CD14-positive monocyte (primary cell): ENCODE results near the gene UBXN7. TPM values are rescaled to one million over a fixed set of nuclear protein-coding genes. Genes with fewer than 3 reads are reported as not detected.

ENCODE experiments used
- DNase-seq, 3 donors: peaks; one replicate each; pipeline ENCODE4 v3.0.0-alpha.2; 2011 to 2022
- H2AFZ ChIP-seq: 2 replicates; pipeline ENCODE4 v1.6.0; 2012; ENCODE audit warnings: mild to moderate bottlenecking, low read depth, low read length, inconsistent platforms; ENCODE audit not compliant: insufficient read depth, poor library complexity, severe bottlenecking
- H3K27ac ChIP-seq, 2 donors: 1 replicate in 1 of 2; 2 replicates in 1 of 2; pipeline ENCODE4 v1.5.1; 2012 to 2013; ENCODE audit warnings: low read length in 2 of 2, control low read depth in 1 of 2, inconsistent platforms in 1 of 2, low read depth in 1 of 2, mild to moderate bottlenecking in 1 of 2
- H3K27me3 ChIP-seq, 2 donors: one replicate each; pipeline versions ENCODE4 v1.6.0 to v1.6.1; 2011 to 2013; ENCODE audit warnings: low read length in 2 of 2; ENCODE audit not compliant: control insufficient read depth in 2 of 2, insufficient read depth in 2 of 2
- H3K36me3 ChIP-seq, 2 donors: replicated peaks in 1 of 2; 1 replicate in 1 of 2; 2 replicates in 1 of 2; pipeline versions ENCODE4 v1.5.1 to v1.6.1; 2012 to 2013; ENCODE audit warnings: low read length in 2 of 2, control low read depth in 1 of 2, inconsistent platforms in 1 of 2, mild to moderate bottlenecking in 1 of 2; ENCODE audit not compliant: insufficient read depth in 2 of 2, control insufficient read depth in 1 of 2
- H3K4me1 ChIP-seq, 2 donors: 1 replicate in 1 of 2; 2 replicates in 1 of 2; pipeline versions ENCODE4 v1.5.1 to v1.6.1; 2012 to 2013; ENCODE audit warnings: low read length in 2 of 2, control low read depth in 1 of 2, inconsistent platforms in 1 of 2, mild to moderate bottlenecking in 1 of 2, moderate library complexity in 1 of 2; ENCODE audit not compliant: insufficient read depth in 2 of 2, control insufficient read depth in 1 of 2
- H3K4me2 ChIP-seq: replicated peaks from 2 replicates; pipeline ENCODE3; 2012; ENCODE audit warnings: low read length, moderate library complexity, mild to moderate bottlenecking; ENCODE audit not compliant: poor library complexity, severe bottlenecking; ENCODE audit errors: extremely low read depth
- H3K4me3 ChIP-seq, 3 experiments: fragments of 200-600 bp in 1 of 3; sonication (generic) in 1 of 3; replicated peaks in 1 of 3; 1 replicate in 2 of 3; 2 replicates in 1 of 3; pipeline ENCODE4 v1.5.1; 2011 to 2013; ENCODE audit warnings: low read length in 3 of 3, mild to moderate bottlenecking in 3 of 3, control low read depth in 2 of 3, low read depth in 2 of 3, inconsistent platforms in 1 of 3, moderate library complexity in 1 of 3
- H3K79me2 ChIP-seq: 2 replicates; pipeline ENCODE4 v1.6.0; 2012; ENCODE audit warnings: mild to moderate bottlenecking, control low read depth, inconsistent platforms, low read length, moderate library complexity; ENCODE audit not compliant: insufficient read depth
- H3K9ac ChIP-seq: 2 replicates; pipeline ENCODE4 v1.6.0; 2017; ENCODE audit warnings: low read length, mild to moderate bottlenecking; ENCODE audit not compliant: insufficient read depth, poor library complexity, severe bottlenecking
- H3K9me3 ChIP-seq, 2 donors: replicated peaks in 1 of 2; 1 replicate in 1 of 2; 2 replicates in 1 of 2; pipeline versions ENCODE4 v1.5.1 to v1.6.1; 2012 to 2013; ENCODE audit warnings: low read length in 2 of 2, control low read depth in 1 of 2; ENCODE audit not compliant: control insufficient read depth in 1 of 2, insufficient read depth in 1 of 2
- H4K20me1 ChIP-seq: 2 replicates; pipeline ENCODE4 v1.6.0; 2012; ENCODE audit warnings: mild to moderate bottlenecking, low read length, control low read depth, moderate library complexity; ENCODE audit not compliant: insufficient read depth
- H3K27ac Mint-ChIP-seq, 7 donors: one replicate each; pipeline ENCODE4 v1.8.0; 2020; ENCODE audit warnings: mild to moderate bottlenecking in 7 of 7, mixed read lengths in 7 of 7, moderate library complexity in 6 of 7, inconsistent platforms in 2 of 7
- H3K27me3 Mint-ChIP-seq, 3 donors: one replicate each; pipeline ENCODE4 v1.8.0; 2021 to 2022; ENCODE audit warnings: low read depth in 3 of 3, mild to moderate bottlenecking in 3 of 3, mixed read lengths in 3 of 3, moderate library complexity in 3 of 3, inconsistent platforms in 1 of 3
- H3K36me3 Mint-ChIP-seq, 2 donors: one replicate each; pipeline ENCODE4 v1.8.0; 2020; ENCODE audit warnings: mixed read lengths in 2 of 2, inconsistent platforms in 1 of 2, mild to moderate bottlenecking in 1 of 2
- H3K4me1 Mint-ChIP-seq: one replicate; pipeline ENCODE4 v1.8.0; 2020; ENCODE audit warnings: mild to moderate bottlenecking, mixed read lengths
- H3K4me3 Mint-ChIP-seq, 2 donors: one replicate each; pipeline ENCODE4 v1.8.0; 2020; ENCODE audit warnings: mild to moderate bottlenecking in 2 of 2, mixed read lengths in 2 of 2, moderate library complexity in 1 of 2
- H3K9me3 Mint-ChIP-seq, 7 donors: one replicate each; pipeline ENCODE4 v1.8.0; 2020 to 2022; ENCODE audit warnings: mixed read lengths in 7 of 7, mild to moderate bottlenecking in 6 of 7, moderate library complexity in 6 of 7, inconsistent platforms in 2 of 7
- WGBS: methylation state at CpG from one replicate; pipeline ENCODE4 v1.1.5; 2013; ENCODE audit warnings: missing lambda C conversion rate; ENCODE audit not compliant: insufficient coverage; 5-methylcytosine and 5-hydroxymethylcytosine counted together
- intact Hi-C, 2 donors: fragments of 100-400 bp; cut with micrococcal nuclease; formaldehyde crosslinking; loops; one replicate each; pipeline versions ENCODE4 v1.15.0 to v1.15.1; 2023
- polyA plus RNA-seq, 3 donors: library from polyadenylated mRNA; depleted of rRNA in 1 of 3; unstranded in 2 of 3; stranded (reverse) in 1 of 3; fragments of 300-500 nt in 2 of 3; fragments of >200 nt in 1 of 3; fragmentation: Illumina TruSeq in 2 of 3; gene quantifications; 1 replicate in 2 of 3; 2 replicates in 1 of 3; pipeline ENCODE4 v1.2.3, GENCODE V29; 2012 to 2021
- TF ChIP-seq, protein P1 (sequence below): fragments of 200-600 bp; IDR thresholded peaks from one replicate; pipeline ENCODE4 v1.8.0; 2022; ENCODE audit warnings: antibody characterized with exemption, mild to moderate bottlenecking

Gene UBXN7
- polyA plus RNA-seq, 3 donors = 10.5 to 15.8 (median 13.6) TPM

DNA sequence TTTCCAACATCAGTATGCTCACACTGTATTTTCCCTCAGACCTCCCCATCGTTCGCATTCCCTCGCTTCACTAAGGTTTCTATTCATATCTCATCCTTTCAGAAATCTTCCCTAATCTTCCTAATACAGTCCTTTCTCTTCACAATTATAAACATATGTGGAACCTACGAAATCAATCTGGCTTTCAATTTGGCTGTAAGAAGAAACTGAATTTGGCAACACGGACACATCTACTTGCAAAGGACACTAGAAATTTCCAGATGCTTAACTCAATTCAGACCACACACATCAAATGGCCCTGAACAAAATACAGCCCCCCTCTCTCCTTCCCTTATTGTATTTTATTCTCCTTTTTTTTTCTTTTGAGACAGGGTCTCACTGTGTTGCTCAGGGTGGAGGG lies 54.9 kb downstream of the UBXN7 start:
- 100% methylated on average over 5 of the region's 5 CpGs for WGBS
- Mint-ChIP-seq H3K4me3 (no peak overlapping the region), H3K27me3 (no peaks in the 10 kb centered on the region), H3K9me3 (peaks cover 0 to 11% (median 3%) of the 10 kb centered on the region in 7 donors), H3K4me1 (no peaks in the 10 kb centered on the region), H3K27ac (peak overlapping the region in 3 of 7 donors; percentile 19 to 59 (median 48)), H3K36me3 (peaks cover 38 to 42% of the 10 kb centered on the region in 2 donors)
- no peak overlapping the region for H2AFZ ChIP-seq
- peaks cover 6 to 40% of the 10 kb centered on the region in 2 donors for H3K36me3 ChIP-seq
- H3K4me3 ChIP-seq = no peak overlapping the region
- no peaks in the 10 kb centered on the region for H3K27me3 ChIP-seq
- DNase-seq = no peak
- H3K4me1 ChIP-seq = no peaks in the 10 kb centered on the region
- H3K79me2 ChIP-seq = no peaks in the 10 kb centered on the region
- intact Hi-C loops = no loop called here
- H4K20me1 ChIP-seq = peaks cover 22% of the 10 kb centered on the region
- no peak overlapping the region for H3K4me2 ChIP-seq
- TF ChIP-seq, protein P1, sequence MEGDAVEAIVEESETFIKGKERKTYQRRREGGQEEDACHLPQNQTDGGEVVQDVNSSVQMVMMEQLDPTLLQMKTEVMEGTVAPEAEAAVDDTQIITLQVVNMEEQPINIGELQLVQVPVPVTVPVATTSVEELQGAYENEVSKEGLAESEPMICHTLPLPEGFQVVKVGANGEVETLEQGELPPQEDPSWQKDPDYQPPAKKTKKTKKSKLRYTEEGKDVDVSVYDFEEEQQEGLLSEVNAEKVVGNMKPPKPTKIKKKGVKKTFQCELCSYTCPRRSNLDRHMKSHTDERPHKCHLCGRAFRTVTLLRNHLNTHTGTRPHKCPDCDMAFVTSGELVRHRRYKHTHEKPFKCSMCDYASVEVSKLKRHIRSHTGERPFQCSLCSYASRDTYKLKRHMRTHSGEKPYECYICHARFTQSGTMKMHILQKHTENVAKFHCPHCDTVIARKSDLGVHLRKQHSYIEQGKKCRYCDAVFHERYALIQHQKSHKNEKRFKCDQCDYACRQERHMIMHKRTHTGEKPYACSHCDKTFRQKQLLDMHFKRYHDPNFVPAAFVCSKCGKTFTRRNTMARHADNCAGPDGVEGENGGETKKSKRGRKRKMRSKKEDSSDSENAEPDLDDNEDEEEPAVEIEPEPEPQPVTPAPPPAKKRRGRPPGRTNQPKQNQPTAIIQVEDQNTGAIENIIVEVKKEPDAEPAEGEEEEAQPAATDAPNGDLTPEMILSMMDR = no peak
- peaks cover 0 to 6% of the 10 kb centered on the region in 2 donors for H3K9me3 ChIP-seq
- no peak overlapping the region for H3K27ac ChIP-seq
- H3K9ac ChIP-seq = no peak overlapping the region

DNA sequence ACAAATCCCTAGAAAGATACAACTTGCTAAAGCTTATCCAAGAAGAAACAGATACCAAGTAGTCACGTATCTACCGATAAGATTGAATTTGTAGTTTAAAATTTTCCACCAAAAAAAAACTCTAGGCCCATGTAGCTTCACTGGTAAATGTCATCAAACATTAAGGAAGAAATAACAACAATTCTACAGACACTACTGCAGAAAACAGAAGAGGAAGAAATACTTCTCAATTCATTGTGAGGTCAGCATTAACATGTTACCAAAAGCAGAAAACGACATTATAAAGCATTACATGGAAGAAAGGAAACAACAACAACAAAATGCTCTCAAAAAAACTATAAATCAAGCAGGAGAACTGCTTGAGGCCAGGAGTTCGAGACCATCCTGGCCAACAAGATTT lies 66.5 kb downstream of the UBXN7 start:
- peaks cover 41 to 72% of the 10 kb centered on the region in 2 donors for H3K36me3 ChIP-seq
- peaks cover 59 to 67% of the 10 kb centered on the region in 2 donors for H3K36me3 Mint-ChIP-seq
- no peak overlapping the region for H3K9ac ChIP-seq
- H3K4me2 ChIP-seq = no peak overlapping the region
- peak overlapping the region; percentile 6 to 76 for H3K27ac ChIP-seq
- H3K9me3 ChIP-seq = no peaks in the 10 kb centered on the region
- no peak overlapping the region for H2AFZ ChIP-seq
- TF ChIP-seq, protein P1 = no peak
- peaks cover 16% of the 10 kb centered on the region for H4K20me1 ChIP-seq
- H3K27me3 Mint-ChIP-seq = no peaks in the 10 kb centered on the region
- H3K4me1 Mint-ChIP-seq = peaks cover 12% of the 10 kb centered on the region
- peaks cover 0 to 2% (median 0%) of the 10 kb centered on the region in 7 donors for H3K9me3 Mint-ChIP-seq
- H3K4me3 ChIP-seq = no peak overlapping the region
- intact Hi-C loops = no loop called here
- peak overlapping the region; percentile 9 to 76 (median 60) for H3K27ac Mint-ChIP-seq
- DNase-seq = peak in 1 of 3 donors; percentile 7
- no peaks in the 10 kb centered on the region for H3K27me3 ChIP-seq
- no CpG with 5 or more reads among the region's 4 CpGs for WGBS
- H3K4me1 ChIP-seq = peaks cover 13 to 14% of the 10 kb centered on the region in 2 donors
- no peak overlapping the region for H3K4me3 Mint-ChIP-seq
- H3K79me2 ChIP-seq = peaks cover 4% of the 10 kb centered on the region
